Right atrium auricular region (tissue), 2 donors: ENCODE results near the gene HASPIN. TPM values are rescaled to one million over a fixed set of nuclear protein-coding genes. Genes with fewer than 3 reads are reported as not detected.

Source experiments
- DNase-seq: peaks from one replicate; pipeline ENCODE4 v3.0.0-alpha.2; 2019; ENCODE audit warnings: low spot score
- H3K27ac ChIP-seq, 2 donors: fragments of 200-600 bp; sonication (generic); 1 replicate in 1 of 2; 2 replicates in 1 of 2; pipeline ENCODE4 v1.5.1; 2016 to 2019
- H3K27me3 ChIP-seq, 2 donors: fragments of 200-600 bp; sonication (generic); one replicate each; pipeline versions ENCODE4 v1.5.1 to v1.6.0; 2017 to 2019
- H3K36me3 ChIP-seq: fragments of 200-600 bp; sonication (generic); one replicate; pipeline ENCODE4 v1.5.1; 2016
- H3K4me1 ChIP-seq, 2 donors: fragments of 200-600 bp; sonication (generic); one replicate each; pipeline versions ENCODE4 v1.5.1 to v1.6.0; 2017 to 2019
- H3K4me3 ChIP-seq, 2 donors: fragments of 200-600 bp; sonication (generic); 1 replicate in 1 of 2; 2 replicates in 1 of 2; pipeline ENCODE4 v1.5.1; 2017 to 2019; ENCODE audit warnings: mild to moderate bottlenecking in 1 of 2, moderate library complexity in 1 of 2
- H3K9me3 ChIP-seq, 2 donors: fragments of 200-600 bp; sonication (generic); one replicate each; pipeline ENCODE4 v1.5.1; 2019
- CTCF ChIP-seq, 2 donors: fragments of 200-600 bp; sonication (generic); IDR thresholded peaks; one replicate each; pipeline ENCODE4 v1.5.1; 2019; ENCODE audit warnings: antibody characterized with exemption in 2 of 2
- total RNA-seq, 2 donors: library from RNA; depleted of rRNA; stranded (reverse); fragments of >200 nt; gene quantifications; one replicate each; pipeline ENCODE4 v1.1.0, GENCODE V29; 2016

Gene HASPIN
- total RNA-seq, 2 donors from 2014 or later: not detected

- H3K27me3 ChIP-seq: no peaks in the 10 kb centered on the region
Observed at GRCh38 chr17:3745071-3745470, 21.4 kb downstream of the HASPIN start.

GRCh38 chr17:3747805-3748204, 24.1 kb downstream of the HASPIN start:
- Histone ChIP-seq H3K36me3 (no peaks in the 10 kb centered on the region), H3K4me3 (no peak overlapping the region), H3K9me3 (no peaks in the 10 kb centered on the region), H3K27ac (no peak overlapping the region), H3K4me1 (no peaks in the 10 kb centered on the region), H3K27me3 (no peaks in the 10 kb centered on the region)
- no peak for DNase-seq
- TF ChIP-seq CTCF (IDR thresholded peaks at IDR 0.05): no peak

More at GRCh38 chr17:3745071-3745470, 21.4 kb downstream of the HASPIN start:
- no peak for TF ChIP-seq CTCF (IDR thresholded peaks at IDR 0.05)
- no peak overlapping the region for H3K4me3 ChIP-seq
- no peaks in the 10 kb centered on the region for H3K4me1 ChIP-seq
- H3K36me3 ChIP-seq: no peaks in the 10 kb centered on the region
- H3K9me3 ChIP-seq: no peaks in the 10 kb centered on the region
- DNase-seq: no peak
- no peak overlapping the region for H3K27ac ChIP-seq

- H3K4me1 ChIP-seq: no peaks in the 10 kb centered on the region
- no peaks in the 10 kb centered on the region for H3K27me3 ChIP-seq
- no peak overlapping the region for H3K4me3 ChIP-seq
- no peaks in the 10 kb centered on the region for H3K36me3 ChIP-seq
- no peak for TF ChIP-seq CTCF (IDR thresholded peaks at IDR 0.05)
- no peak overlapping the region for H3K27ac ChIP-seq
- DNase-seq: no peak
- H3K9me3 ChIP-seq: no peaks in the 10 kb centered on the region
Observed at GRCh38 chr17:3748576-3748975, 24.9 kb downstream of the HASPIN start.

- no peaks in the 10 kb centered on the region for H3K27me3 ChIP-seq
Observed at GRCh38 chr17:3750296-3750695, 26.6 kb downstream of the HASPIN start.

GRCh38 chr17:3750926-3751325, 27.2 kb downstream of the HASPIN start:
- Histone ChIP-seq H3K4me1 (peaks cover 0 to 10% of the 10 kb centered on the region in 2 donors), H3K36me3 (no peaks in the 10 kb centered on the region), H3K27ac (no peak overlapping the region), H3K27me3 (no peaks in the 10 kb centered on the region), H3K4me3 (no peak overlapping the region), H3K9me3 (no peaks in the 10 kb centered on the region)
- no peak for TF ChIP-seq CTCF (IDR thresholded peaks at IDR 0.05)
- no peak for DNase-seq

More at GRCh38 chr17:3750296-3750695, 26.6 kb downstream of the HASPIN start:
- no peak overlapping the region for H3K27ac ChIP-seq
- peaks cover 0 to 9% of the 10 kb centered on the region in 2 donors for H3K4me1 ChIP-seq
- H3K9me3 ChIP-seq: no peaks in the 10 kb centered on the region
- no peaks in the 10 kb centered on the region for H3K36me3 ChIP-seq
- no peak for TF ChIP-seq CTCF (IDR thresholded peaks at IDR 0.05)
- no peak overlapping the region for H3K4me3 ChIP-seq
- no peak for DNase-seq

GRCh38 chr17:3751836-3752235, 28.1 kb downstream of the HASPIN start:
- H3K4me1 ChIP-seq: peaks cover 0 to 10% of the 10 kb centered on the region in 2 donors
- no peaks in the 10 kb centered on the region for H3K36me3 ChIP-seq
- DNase-seq: no peak
- no peaks in the 10 kb centered on the region for H3K27me3 ChIP-seq
- H3K9me3 ChIP-seq: no peaks in the 10 kb centered on the region
- TF ChIP-seq CTCF (IDR thresholded peaks at IDR 0.05): no peak
- no peak overlapping the region for H3K27ac ChIP-seq
- no peak overlapping the region for H3K4me3 ChIP-seq
